ENCODE data around the gene SMIM12. TPM values are rescaled to one million over a fixed set of nuclear protein-coding genes. Genes with fewer than 3 reads are reported as not detected.
"Not testable (repeated sequence)": the region's sequence is repeated elsewhere in the genome, so short reads cannot be mapped to it uniquely, and the experiment has no call there.

Gene SMIM12
- total and polyA plus RNA-seq, 4 donors: 11.9 to 60.8 (median 45.5) TPM

DNA sequence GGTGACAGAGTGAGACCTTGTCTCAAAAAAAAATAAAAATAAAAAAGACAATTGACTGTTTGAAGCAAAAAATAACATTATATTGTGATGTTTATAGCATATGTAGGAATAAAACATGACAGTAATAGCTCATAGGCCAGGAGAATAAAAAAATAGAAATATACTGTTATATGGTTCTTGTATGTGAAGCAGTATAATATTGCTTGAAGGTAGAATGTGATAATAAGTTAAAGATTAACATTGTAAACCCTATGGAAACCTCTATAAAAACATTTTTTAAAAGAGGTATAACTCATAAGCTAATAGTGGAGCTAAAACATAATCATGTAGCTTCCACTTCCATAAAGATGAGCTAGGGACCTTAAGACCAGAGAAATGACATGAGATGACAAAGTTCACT is 43.2 kb downstream of the SMIM12 start:
- Histone ChIP-seq H3K4me3 (ENCODE audit: low read depth in 1 of 3, low read length in 3 of 3) (no peak overlapping the region), H3K9me3 (ENCODE audit: control insufficient read depth in 4 of 4, low read length in 3 of 4) (no peaks in the 10 kb centered on the region), H3K4me1 (ENCODE audit: control insufficient read depth in 4 of 4, insufficient read depth in 4 of 4, low read length in 3 of 4) (peaks cover 0 to under 1% (median 0%) of the 10 kb centered on the region in 4 donors), H3K36me3 (ENCODE audit: control insufficient read depth in 4 of 4, insufficient read depth in 3 of 4, low read depth in 1 of 4, low read length in 3 of 4) (no peaks in the 10 kb centered on the region), H3K9ac (ENCODE audit: low read depth in 1 of 2, low read length in 2 of 2) (no peak overlapping the region), H3K27me3 (ENCODE audit: control insufficient read depth in 4 of 4, insufficient read depth in 4 of 4, low read length in 3 of 4) (no peaks in the 10 kb centered on the region), H3K27ac (ENCODE audit: low read depth in 1 of 2, low read length in 2 of 2) (no peak overlapping the region)
- DNase-seq (ENCODE audit: low spot score): no peak
- TF ChIP-seq FOXA2 (IDR thresholded peaks at IDR 0.05) (no peak), SP1 (IDR thresholded peaks at IDR 0.05) (no peak)

DNA sequence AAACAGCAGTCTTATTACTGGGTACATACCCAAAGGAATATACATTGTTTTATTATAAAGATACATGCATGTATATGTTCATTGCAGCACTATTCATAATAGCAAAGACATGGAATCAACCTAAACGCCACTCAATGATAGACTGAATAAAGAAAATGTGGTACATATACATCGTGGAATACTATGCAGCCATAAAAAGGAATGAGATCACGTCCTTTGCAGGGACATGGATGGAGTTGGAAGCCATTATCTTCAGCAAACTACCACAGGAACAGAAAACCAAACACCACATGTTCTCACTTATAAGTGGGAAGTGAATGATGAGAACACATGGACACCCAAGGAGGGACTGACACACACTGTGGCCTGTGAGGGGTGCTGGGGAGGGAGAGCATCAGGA is 48.8 kb downstream of the SMIM12 start:
- WGBS: 93% methylated on average over 3 of the region's 3 CpGs
- H3K27me3 ChIP-seq (ENCODE audit: control insufficient read depth in 4 of 4, insufficient read depth in 4 of 4, low read length in 3 of 4); H3K9ac ChIP-seq (ENCODE audit: low read depth in 1 of 2, low read length in 2 of 2); DNase-seq (ENCODE audit: low spot score); H3K27ac ChIP-seq (ENCODE audit: low read depth in 1 of 2, low read length in 2 of 2); H3K36me3 ChIP-seq (ENCODE audit: control insufficient read depth in 4 of 4, insufficient read depth in 3 of 4, low read depth in 1 of 4, low read length in 3 of 4); H3K9me3 ChIP-seq (ENCODE audit: control insufficient read depth in 4 of 4, low read length in 3 of 4); H3K4me3 ChIP-seq (ENCODE audit: low read depth in 1 of 3, low read length in 3 of 3); H3K4me1 ChIP-seq (ENCODE audit: control insufficient read depth in 4 of 4, insufficient read depth in 4 of 4, low read length in 3 of 4): not testable (repeated sequence)

DNA sequence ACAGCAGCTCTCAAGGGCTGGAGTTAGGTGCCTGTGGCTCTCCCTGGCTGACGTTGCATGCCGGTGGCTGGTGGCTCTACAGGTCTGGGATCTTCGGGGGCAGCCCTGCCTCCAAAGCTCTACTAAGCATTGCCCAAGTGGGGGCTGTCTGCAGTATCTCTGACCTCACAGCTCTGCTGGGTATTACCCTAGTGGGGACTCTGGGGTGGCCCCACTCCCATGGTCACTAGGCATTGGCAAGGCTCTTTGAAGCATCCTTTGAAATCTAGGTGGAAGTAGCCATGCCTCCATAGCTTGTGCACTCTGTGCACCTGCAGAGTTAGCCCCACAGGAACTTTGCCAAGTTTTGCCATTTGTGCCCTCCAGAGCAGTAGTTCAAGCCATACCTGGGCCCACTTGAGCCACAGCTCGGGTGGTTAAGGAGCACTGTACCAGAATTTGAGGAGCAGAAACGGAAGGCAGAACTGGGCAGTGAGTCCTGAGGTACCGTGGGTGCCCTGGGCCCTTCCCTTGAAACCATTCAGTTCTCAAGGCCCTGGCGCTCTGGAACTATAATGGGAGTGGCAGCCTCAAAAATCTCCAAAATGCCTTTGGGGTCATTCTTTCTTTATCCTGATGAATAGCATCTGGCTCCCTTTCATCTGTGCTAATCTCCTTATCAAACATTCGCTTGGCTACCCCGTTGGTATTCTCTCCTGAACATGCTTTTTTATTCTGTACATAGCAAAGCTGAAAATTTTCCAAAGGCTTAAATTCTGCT is 51.3 kb downstream of the SMIM12 start:
- no peak overlapping the region for H3K9ac ChIP-seq (ENCODE audit: low read depth in 1 of 2, low read length in 2 of 2)
- H3K9me3 ChIP-seq (ENCODE audit: control insufficient read depth in 4 of 4, low read length in 3 of 4): peaks cover 0 to 2% (median 0%) of the 10 kb centered on the region in 4 donors
- H3K4me1 ChIP-seq (ENCODE audit: control insufficient read depth in 4 of 4, insufficient read depth in 4 of 4, low read length in 3 of 4): no peaks in the 10 kb centered on the region
- TF ChIP-seq, protein P1, sequence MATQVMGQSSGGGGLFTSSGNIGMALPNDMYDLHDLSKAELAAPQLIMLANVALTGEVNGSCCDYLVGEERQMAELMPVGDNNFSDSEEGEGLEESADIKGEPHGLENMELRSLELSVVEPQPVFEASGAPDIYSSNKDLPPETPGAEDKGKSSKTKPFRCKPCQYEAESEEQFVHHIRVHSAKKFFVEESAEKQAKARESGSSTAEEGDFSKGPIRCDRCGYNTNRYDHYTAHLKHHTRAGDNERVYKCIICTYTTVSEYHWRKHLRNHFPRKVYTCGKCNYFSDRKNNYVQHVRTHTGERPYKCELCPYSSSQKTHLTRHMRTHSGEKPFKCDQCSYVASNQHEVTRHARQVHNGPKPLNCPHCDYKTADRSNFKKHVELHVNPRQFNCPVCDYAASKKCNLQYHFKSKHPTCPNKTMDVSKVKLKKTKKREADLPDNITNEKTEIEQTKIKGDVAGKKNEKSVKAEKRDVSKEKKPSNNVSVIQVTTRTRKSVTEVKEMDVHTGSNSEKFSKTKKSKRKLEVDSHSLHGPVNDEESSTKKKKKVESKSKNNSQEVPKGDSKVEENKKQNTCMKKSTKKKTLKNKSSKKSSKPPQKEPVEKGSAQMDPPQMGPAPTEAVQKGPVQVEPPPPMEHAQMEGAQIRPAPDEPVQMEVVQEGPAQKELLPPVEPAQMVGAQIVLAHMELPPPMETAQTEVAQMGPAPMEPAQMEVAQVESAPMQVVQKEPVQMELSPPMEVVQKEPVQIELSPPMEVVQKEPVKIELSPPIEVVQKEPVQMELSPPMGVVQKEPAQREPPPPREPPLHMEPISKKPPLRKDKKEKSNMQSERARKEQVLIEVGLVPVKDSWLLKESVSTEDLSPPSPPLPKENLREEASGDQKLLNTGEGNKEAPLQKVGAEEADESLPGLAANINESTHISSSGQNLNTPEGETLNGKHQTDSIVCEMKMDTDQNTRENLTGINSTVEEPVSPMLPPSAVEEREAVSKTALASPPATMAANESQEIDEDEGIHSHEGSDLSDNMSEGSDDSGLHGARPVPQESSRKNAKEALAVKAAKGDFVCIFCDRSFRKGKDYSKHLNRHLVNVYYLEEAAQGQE (IDR thresholded peaks at IDR 0.05): no peak
- TF ChIP-seq HNF4G (IDR thresholded peaks at IDR 0.05): no peak
- TF ChIP-seq YY1 (IDR thresholded peaks at IDR 0.05): no peak
- TF ChIP-seq EGR1 (IDR thresholded peaks at IDR 0.05; ENCODE audit: low read depth in 2 of 2): no peak
- no peak for TF ChIP-seq JUND (IDR thresholded peaks at IDR 0.05)
- TF ChIP-seq GABPA (IDR thresholded peaks at IDR 0.05 in 1 of 2, conservative IDR thresholded peaks at IDR 0.05 in 1 of 2): no peak
- TF ChIP-seq, protein P2, sequence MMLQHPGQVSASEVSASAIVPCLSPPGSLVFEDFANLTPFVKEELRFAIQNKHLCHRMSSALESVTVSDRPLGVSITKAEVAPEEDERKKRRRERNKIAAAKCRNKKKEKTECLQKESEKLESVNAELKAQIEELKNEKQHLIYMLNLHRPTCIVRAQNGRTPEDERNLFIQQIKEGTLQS (IDR thresholded peaks at IDR 0.05): no peak
- no peak for TF ChIP-seq HNF4A (conservative IDR thresholded peaks at IDR 0.05)
- WGBS: 93% methylated on average over 9 of the region's 9 CpGs
- no peak overlapping the region for H3K27ac ChIP-seq (ENCODE audit: low read depth in 1 of 2, low read length in 2 of 2)
- no peaks in the 10 kb centered on the region for H3K36me3 ChIP-seq (ENCODE audit: control insufficient read depth in 4 of 4, insufficient read depth in 3 of 4, low read depth in 1 of 4, low read length in 3 of 4)
- no peak for DNase-seq (ENCODE audit: low spot score)
- H3K4me3 ChIP-seq (ENCODE audit: low read depth in 1 of 3, low read length in 3 of 3): no peak overlapping the region
- no peaks in the 10 kb centered on the region for H3K27me3 ChIP-seq (ENCODE audit: control insufficient read depth in 4 of 4, insufficient read depth in 4 of 4, low read length in 3 of 4)
